GM21423 (cell line): ENCODE data around the gene FNDC4.

Experiments used
- ATAC-seq: cut with Tn5 transposase; IDR thresholded peaks from one replicate; pipeline ENCODE4 v1.9.1; 2021; ENCODE audit warnings: mild to moderate bottlenecking, moderate library complexity; ENCODE audit not compliant: unreplicated experiment

The FNDC4 gene

DNA sequence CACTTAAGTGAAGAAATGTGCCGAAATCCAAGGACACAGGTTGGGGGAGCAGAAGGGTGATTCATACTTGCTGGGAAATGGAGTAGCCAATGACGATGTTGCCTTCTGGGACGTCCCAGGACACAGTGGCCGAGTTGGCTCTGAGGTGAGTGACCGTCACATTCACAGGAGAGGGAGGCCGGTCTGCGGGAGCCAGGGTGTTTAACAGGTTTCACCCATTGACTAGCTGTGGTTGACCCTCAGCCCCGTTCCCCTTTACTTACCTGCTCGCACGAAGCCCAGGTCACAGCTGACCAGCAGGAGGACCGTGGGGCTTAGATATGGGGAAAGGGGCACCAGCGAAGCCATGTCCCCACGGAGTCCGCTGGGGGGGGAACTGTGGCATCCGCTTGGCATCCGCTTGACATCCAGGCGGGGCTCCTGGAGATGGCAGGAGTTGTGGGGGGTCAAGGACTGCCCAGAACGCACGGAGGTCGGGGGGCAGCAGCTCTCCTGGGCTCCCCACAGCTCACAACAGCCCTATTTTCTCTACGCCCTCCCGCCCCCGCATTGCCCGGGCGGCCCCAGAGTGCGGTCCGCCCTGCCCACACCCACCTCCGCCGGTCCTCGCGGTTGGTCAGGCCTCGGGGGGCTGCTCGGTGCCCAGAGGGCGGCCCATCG is 586 bp downstream of the FNDC4 start:
- ATAC-seq: no peak

- ATAC-seq: no peak
Observed at GRCh38 chr2:27493948-27494283, 1.1 kb downstream of the FNDC4 start.

DNA sequence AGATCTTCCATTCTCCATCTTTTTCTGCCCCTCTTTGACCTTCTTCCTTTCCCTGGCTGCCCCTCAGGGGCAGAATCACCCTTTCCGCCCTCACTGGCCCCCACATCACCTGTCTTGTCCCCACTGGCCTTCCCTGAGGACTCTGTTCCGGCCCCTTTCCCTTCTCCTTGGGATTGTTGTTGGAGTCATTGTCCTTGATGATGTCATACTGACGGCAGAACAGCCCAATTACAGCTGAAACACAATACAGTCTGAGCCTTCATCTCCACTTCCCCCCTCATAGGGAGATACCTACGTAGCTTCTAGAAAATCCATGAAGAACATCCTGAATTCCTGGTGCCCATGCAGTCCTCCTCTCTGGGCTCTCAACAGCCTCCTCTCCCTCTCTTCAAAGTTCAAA is 2.4 kb downstream of the FNDC4 start:
- no peak for ATAC-seq

GRCh38 chr2:27489498-27490397 is 5.3 kb downstream of the FNDC4 start, which contains the start of gene IFT172:
Gene IFT172, minus strand, starts transcription at chr2:27489743. Its CDS starts 90 bp downstream, at chr2:27489653.
- peak; percentile 96 for ATAC-seq

DNA sequence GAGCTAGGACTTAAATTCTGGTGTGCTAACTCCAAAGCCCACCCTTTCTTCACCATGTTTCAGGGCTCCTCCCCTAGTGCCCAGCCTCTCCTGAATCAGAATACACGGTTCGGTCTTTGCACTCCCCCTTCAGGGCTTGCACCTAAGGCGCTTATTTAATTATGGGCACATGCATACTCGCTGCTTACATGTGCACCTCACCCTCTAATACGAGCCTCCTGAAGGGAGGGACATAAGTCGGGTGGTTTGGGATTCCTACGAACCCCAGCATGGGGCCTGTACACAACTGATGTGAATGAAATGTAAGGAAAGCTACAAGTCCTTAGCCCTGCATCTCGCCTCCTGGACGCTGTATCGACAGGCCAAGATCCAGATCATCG is 5.9 kb downstream of the FNDC4 start:
- peak; percentile 8 for ATAC-seq

GRCh38 chr2:27485496-27485895 is 9.5 kb downstream of the FNDC4 start:
- ATAC-seq: no peak

GRCh38 chr2:27471961-27472360 is 23.0 kb downstream of the FNDC4 start:
- ATAC-seq: no peak

- no peak for ATAC-seq
Observed at GRCh38 chr2:27464443-27464842, 30.6 kb downstream of the FNDC4 start.

- ATAC-seq: no peak
Observed at GRCh38 chr2:27461118-27461517, 33.9 kb downstream of the FNDC4 start.

DNA sequence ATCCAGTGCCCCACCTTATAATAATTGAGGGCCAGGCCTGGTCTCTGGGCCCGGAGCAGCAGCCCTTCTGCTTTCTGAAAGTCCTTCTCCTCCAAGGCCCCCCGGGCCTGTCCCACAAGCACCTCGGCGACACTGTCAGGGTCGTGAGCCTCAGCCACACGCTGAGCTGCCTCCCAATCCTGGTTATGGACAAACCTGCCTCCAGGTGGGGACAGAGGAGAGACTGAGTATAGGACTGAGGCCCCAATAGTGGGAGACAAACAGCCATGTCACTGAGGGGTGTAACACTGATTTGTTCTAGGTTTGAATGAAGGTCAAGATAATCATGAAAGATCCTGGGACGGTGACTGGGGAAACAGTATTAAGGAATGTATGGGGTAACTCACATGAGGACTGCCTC is 41.0 kb downstream of the FNDC4 start:
- ATAC-seq: no peak

DNA sequence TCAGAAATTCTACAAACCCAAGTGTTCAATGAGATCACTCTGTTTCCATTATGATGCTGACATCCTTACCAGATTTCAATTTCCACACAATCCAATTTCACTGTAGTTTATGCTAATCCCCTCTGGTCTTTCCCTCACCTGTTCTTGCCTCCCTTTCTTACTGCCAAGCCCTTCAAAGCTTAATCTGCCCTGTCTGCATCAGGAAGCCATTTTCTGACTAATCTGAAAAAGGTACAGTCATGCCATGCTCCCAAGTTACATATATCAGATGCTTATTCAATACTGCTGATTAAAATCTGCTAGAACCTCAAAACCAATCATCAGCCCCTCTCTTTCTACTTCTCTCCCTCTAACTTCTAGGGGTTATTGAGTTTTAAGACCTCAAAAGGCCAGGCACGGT is 43.9 kb downstream of the FNDC4 start:
- ATAC-seq: no peak

- no peak for ATAC-seq
Observed at GRCh38 chr2:27448381-27448780, 46.6 kb downstream of the FNDC4 start.

DNA sequence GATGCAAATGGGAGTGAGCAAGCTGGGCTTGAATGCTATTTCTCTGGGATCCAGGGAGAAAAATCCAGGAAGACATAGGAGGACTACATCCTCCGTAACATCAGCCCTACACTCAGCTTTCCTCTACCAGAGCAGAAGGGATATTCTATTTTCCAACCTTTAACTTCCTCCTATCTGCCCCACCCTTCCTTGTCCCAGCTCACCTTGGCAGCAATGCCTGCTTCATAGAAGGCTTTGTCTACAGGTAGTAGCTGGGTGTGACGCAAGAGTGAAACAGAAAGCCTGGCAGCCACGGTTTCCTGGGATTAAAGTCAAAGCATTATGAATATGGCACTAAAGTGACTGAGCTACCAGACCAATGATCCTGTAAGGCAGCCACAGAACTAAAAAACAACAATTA is 48.9 kb downstream of the FNDC4 start:
- no peak for ATAC-seq

DNA sequence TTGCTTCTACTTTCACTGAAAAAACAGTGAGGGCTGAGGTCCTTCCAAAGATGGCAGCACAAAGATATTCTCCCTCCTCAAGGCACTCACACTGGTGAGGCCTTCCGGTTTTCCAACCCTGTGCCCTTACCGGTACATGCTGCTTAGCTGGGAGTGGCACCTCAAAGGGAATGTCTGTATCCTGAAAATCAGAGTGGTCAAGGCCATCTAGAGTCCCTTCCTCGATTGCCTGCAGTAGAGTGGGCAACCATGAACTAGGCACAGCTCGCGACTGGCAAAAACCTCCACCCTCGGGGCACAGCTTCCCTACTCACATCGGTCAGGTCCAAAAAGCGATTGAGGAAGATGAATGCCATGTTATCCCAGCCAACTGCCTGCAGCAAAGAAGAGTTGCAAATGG is 49.4 kb downstream of the FNDC4 start:
- no peak for ATAC-seq

DNA sequence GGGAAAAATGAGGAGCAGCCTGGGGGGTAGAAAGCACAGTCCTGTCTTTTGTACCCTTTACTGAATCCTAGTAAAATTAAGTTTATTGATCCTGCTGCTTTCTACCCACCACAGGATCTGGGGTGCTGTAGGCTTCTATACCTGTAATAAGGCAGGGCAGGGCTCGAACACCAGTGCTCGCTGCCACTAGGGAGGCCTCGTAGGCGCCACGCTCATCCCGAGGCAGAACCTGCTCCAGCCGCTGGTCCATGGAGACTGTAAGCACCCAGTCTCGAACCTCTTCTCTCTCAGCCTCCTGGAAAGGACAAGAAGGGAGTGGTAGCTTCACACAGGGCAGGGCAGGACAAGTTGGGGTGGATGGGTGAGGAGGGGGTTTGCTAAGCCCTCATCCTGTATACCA is 49.8 kb downstream of the FNDC4 start:
- no peak for ATAC-seq

DNA sequence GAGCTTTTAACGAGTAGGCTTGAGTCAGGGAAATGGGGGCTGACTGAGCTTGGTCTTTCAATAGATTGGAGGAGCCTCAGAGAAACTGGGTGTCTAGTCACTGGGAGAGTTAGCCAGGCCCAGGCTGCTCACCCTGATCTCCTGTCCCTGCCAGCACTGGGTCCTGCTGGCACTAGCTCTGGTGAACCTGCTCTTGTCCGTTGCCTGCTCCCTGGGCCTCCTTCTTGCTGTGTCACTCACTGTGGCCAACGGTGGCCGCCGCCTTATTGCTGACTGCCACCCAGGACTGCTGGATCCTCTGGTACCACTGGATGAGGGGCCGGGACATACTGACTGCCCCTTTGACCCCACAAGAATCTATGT is 52.1 kb downstream of the FNDC4 start:
- no peak for ATAC-seq

DNA sequence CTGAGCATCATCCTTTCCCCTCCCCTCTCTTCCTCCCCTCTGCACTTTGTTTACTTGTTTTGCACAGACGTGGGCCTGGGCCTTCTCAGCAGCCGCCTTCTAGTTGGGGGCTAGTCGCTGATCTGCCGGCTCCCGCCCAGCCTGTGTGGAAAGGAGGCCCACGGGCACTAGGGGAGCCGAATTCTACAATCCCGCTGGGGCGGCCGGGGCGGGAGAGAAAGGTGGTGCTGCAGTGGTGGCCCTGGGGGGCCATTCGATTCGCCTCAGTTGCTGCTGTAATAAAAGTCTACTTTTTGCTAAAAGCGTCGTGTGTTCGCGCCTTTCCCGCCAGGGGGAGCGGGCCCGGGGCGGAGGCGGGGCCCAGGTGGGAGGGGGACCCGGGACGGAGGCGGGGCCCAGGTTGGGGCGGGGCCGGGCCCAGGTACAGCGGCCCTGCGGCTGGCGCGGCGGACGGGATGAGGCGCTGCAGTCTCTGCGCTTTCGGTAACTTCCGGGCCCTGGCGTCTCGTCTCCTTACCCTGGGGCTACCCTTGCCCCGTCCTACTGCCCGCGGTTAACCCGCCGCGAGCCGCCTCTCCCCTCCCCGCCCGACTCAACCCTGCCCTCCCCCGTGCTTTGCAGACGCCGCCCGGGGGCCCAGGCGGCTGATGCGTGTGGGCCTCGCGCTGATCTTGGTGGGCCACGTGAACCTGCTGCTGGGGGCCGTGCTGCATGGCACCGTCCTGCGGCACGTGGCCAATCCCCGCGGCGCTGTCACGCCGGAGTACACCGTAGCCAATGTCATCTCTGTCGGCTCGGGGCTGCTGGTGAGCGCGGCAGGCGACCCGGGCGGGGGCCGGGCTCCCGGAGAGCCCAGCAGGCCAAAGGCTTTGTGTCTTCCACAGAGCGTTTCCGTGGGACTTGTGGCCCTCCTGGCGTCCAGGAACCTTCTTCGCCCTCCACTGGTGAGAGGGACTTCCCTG is 52.8 kb downstream of the FNDC4 start, which contains the start of gene KRTCAP3:
Gene KRTCAP3, plus strand, starts transcription at position 424 of the 962 bp plus-strand sequence. Its CDS starts 32 bp downstream, at position 456.
- ATAC-seq: no peak
